Karpas-422 (cell line): Measurements from ENCODE around the gene DRD3. TPM values are rescaled to one million over a fixed set of nuclear protein-coding genes. Genes with fewer than 3 reads are reported as not detected.

Source experiments
- DNase-seq: peaks from one replicate; pipeline ENCODE4 v3.0.0-alpha.2; 2015
- H2AFZ ChIP-seq: fragments of 200-600 bp; sonication (generic); 2 replicates; pipeline ENCODE4 v1.6.1; 2014; ENCODE audit warnings: antibody characterized with exemption, low read length, mixed read lengths
- H3K27ac ChIP-seq: fragments of 200-600 bp; sonication (generic); 2 replicates; pipeline ENCODE4 v1.5.1; 2014; ENCODE audit warnings: mild to moderate bottlenecking, low read length, moderate library complexity
- H3K27me3 ChIP-seq: fragments of 200-600 bp; sonication (generic); 2 replicates; pipeline ENCODE4 v1.6.1; 2014; ENCODE audit warnings: low read length, mixed read lengths
- H3K36me3 ChIP-seq: fragments of 200-600 bp; sonication (generic); 2 replicates; pipeline ENCODE4 v1.6.1; 2014; ENCODE audit warnings: low read length, mixed read lengths; ENCODE audit not compliant: insufficient read depth
- H3K4me1 ChIP-seq: fragments of 200-600 bp; sonication (generic); 2 replicates; pipeline ENCODE4 v1.6.1; 2014; ENCODE audit warnings: mild to moderate bottlenecking, low read length, mixed read lengths
- H3K4me2 ChIP-seq: fragments of 200-600 bp; sonication (generic); 2 replicates; pipeline ENCODE4 v1.6.1; 2014; ENCODE audit warnings: low read length, low read depth, mild to moderate bottlenecking; ENCODE audit not compliant: poor library complexity, severe bottlenecking
- H3K4me3 ChIP-seq: fragments of 200-600 bp; sonication (generic); 2 replicates; pipeline ENCODE4 v1.5.1; 2014; ENCODE audit warnings: mild to moderate bottlenecking, antibody characterized with exemption, low read length, mixed read lengths
- H3K79me2 ChIP-seq: fragments of 200-600 bp; sonication (generic); 2 replicates; pipeline ENCODE4 v1.6.1; 2014; ENCODE audit warnings: mild to moderate bottlenecking, low read length, mixed read lengths
- H3K9ac ChIP-seq: fragments of 200-600 bp; sonication (generic); 2 replicates; pipeline ENCODE4 v1.6.0; 2014; ENCODE audit warnings: low read length
- H3K9me2 ChIP-seq: fragments of 200-600 bp; sonication (generic), shearing (Covaris generic); replicated peaks from 2 replicates; pipeline ENCODE4 v1.6.0; 2014; ENCODE audit warnings: mild to moderate bottlenecking, low read length, moderate library complexity; ENCODE audit not compliant: insufficient read depth
- H3K9me3 ChIP-seq: fragments of 300-700, 200-600 bp; sonication (generic); 2 replicates; pipeline ENCODE4 v1.6.1; 2014; ENCODE audit warnings: low read length, mixed read lengths
- H4K20me1 ChIP-seq: fragments of 200-600 bp; sonication (generic); 2 replicates; pipeline ENCODE4 v1.6.1; 2014; ENCODE audit warnings: mild to moderate bottlenecking, antibody characterized with exemption, low read length, low read depth; ENCODE audit not compliant: insufficient read depth
- total RNA-seq: library from RNA; depleted of rRNA; stranded (reverse); fragments of >200 nt; shearing (Covaris generic); gene quantifications from 2 replicates; pipeline ENCODE4 v1.2.3, GENCODE V29; 2014; ENCODE audit warnings: low replicate concordance

Gene DRD3
- total RNA-seq, 1 experiment from 2014 or later: not detected

DNA sequence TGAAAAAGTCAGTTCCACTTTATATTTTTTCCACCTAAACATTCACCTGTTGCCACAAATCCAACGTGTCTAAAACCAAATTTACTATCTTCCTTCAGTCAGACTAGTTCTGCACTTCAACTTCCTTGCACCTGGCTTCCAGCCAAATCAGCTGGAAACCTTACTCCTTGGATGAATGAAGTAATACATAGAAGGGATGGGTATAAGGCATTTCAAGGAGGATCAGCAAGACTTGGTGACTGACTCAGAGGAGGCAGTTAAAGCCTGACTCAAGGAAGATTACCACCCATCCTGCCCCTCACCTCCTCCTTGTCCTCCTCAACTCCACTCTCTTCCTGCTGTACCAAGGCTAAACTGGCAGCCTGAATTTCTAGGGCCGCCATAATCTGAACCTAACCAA lies 85.3 kb downstream of the DRD3 start:
- Histone ChIP-seq H3K9me3 (no peaks in the 10 kb centered on the region), H4K20me1 (no peaks in the 10 kb centered on the region), H3K27ac (no peak overlapping the region), H3K4me2 (no peak overlapping the region), H2AFZ (no peak overlapping the region), H3K79me2 (no peaks in the 10 kb centered on the region), H3K9ac (no peak overlapping the region), H3K4me1 (no peaks in the 10 kb centered on the region), H3K27me3 (no peaks in the 10 kb centered on the region), H3K36me3 (no peaks in the 10 kb centered on the region), H3K9me2 (no peaks in the 10 kb centered on the region), H3K4me3 (no peak overlapping the region)
- DNase-seq: no peak

DNA sequence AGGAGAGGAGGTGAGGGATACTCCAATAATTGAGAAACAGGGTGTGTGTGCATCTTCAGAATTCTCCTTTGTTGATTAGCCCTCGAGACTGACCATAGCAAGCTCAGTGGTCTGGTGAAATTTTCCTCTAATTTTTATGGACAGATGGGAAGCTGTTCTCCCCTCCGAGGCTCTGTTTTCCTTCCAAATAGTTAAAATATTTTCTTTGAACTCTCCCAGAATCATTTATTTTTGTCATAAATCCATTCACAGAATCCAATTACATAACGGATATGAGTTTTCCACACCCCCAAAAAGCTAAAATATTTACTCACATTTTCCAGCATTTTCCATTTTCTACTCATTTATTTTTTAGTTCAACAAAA lies 85.9 kb downstream of the DRD3 start:
- no peaks in the 10 kb centered on the region for H3K79me2 ChIP-seq
- no peaks in the 10 kb centered on the region for H4K20me1 ChIP-seq
- no peak overlapping the region for H3K9ac ChIP-seq
- no peak overlapping the region for H3K27ac ChIP-seq
- DNase-seq: no peak
- H3K36me3 ChIP-seq: peaks cover 1% of the 10 kb centered on the region
- no peaks in the 10 kb centered on the region for H3K4me1 ChIP-seq
- H3K4me3 ChIP-seq: no peak overlapping the region
- no peak overlapping the region for H3K4me2 ChIP-seq
- H2AFZ ChIP-seq: no peak overlapping the region
- no peaks in the 10 kb centered on the region for H3K9me2 ChIP-seq
- no peaks in the 10 kb centered on the region for H3K27me3 ChIP-seq
- H3K9me3 ChIP-seq: no peaks in the 10 kb centered on the region

DNA sequence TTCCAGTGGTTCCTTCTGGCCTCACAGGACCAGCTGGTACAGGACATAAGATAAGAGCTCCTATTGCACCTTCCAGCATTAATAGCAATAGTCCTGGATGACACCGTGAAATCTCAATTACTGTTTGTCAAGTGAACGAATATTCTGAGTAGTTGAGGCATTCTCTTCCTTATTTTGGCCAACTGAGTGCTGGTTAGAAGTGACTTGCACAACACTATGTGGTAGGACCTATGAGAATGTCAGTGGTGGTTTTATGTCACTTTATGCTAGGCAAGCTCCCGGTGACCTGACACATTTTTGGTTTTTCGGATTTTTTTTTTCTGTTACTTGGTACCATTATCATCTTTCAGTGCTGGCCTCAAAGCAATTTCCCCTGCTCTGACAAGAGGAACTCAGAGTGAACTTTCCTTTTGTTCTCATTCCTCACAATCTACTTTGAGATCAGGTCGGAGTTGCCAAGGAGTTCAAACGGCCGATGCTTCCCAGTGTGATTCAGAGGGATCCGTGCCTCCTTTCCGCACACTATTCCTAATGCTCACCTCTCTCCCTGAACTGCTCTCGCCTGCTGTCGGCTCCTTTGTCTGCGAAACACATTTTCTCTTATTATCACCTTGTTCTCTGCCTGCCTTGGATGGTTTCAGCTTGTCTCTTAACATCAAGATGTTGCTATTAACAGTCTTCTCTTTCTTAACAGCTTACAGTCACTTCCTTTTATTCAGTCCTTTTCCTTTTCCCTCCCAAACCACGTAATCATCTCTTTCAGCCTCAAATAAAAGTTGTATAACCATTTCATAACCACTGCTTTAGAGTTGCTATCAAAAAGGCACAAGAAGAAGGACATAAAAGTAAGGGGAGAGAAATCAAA lies 86.5 kb downstream of the DRD3 start:
- no peak overlapping the region for H3K4me2 ChIP-seq
- no peak for DNase-seq
- H3K27me3 ChIP-seq: no peaks in the 10 kb centered on the region
- H4K20me1 ChIP-seq: no peaks in the 10 kb centered on the region
- no peaks in the 10 kb centered on the region for H3K79me2 ChIP-seq
- peaks cover 4% of the 10 kb centered on the region for H3K36me3 ChIP-seq
- no peak overlapping the region for H3K9ac ChIP-seq
- H3K4me3 ChIP-seq: no peak overlapping the region
- H3K9me3 ChIP-seq: no peaks in the 10 kb centered on the region
- no peaks in the 10 kb centered on the region for H3K4me1 ChIP-seq
- H3K27ac ChIP-seq: no peak overlapping the region
- H3K9me2 ChIP-seq: no peaks in the 10 kb centered on the region
- H2AFZ ChIP-seq: no peak overlapping the region

DNA sequence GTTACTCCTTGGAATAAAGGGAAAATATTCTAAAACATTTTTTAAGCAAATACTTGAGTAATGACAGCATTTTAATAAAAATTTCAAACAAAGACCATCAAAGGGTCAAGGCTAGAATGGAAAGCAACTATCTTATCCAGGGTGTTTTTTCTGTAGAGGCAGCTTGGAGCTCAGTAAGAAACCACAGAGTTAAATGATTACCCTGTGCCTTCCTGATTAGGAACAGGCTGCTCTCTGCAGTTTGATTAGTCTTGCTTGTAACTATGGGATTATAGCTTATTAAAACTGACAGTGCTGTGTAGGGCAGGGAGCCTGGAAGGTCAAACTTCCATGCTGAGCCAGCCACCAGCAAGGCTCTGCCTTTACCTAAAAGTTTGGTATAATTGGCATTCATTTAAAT lies 89.2 kb downstream of the DRD3 start:
- H3K9ac ChIP-seq: no peak overlapping the region
- DNase-seq: no peak
- H3K79me2 ChIP-seq: no peaks in the 10 kb centered on the region

DNA sequence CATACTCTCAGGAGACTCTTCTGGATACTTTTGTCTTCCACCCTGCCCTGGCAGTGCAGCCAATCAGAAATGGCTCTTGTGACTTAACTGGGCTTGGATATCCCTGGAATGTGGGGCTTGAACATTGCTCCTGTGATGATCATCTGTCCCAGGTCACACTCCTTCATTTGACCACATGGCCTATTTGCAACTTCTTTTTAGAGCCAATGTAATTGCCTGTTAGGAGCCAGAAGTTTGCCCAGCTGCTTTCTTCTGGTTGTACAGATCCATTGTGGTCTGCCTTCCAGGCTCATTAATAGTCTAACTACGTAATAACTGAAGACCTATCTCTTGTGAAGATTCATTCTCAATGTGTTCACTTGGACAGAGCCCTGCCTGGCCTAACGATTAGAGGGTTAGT lies 92.5 kb downstream of the DRD3 start:
- Histone ChIP-seq H3K4me1 (no peaks in the 10 kb centered on the region), H3K9me2 (no peaks in the 10 kb centered on the region), H4K20me1 (no peaks in the 10 kb centered on the region), H2AFZ (no peak overlapping the region), H3K27ac (no peak overlapping the region), H3K9ac (no peak overlapping the region), H3K4me3 (no peak overlapping the region), H3K79me2 (peaks cover 3% of the 10 kb centered on the region; the same call in 1 of the 2 replicates), H3K27me3 (no peaks in the 10 kb centered on the region), H3K9me3 (no peaks in the 10 kb centered on the region), H3K36me3 (peaks cover 43% of the 10 kb centered on the region), H3K4me2 (no peak overlapping the region)
- no peak for DNase-seq

More for the DNA sequence above, 89.2 kb downstream of the DRD3 start:
- no peaks in the 10 kb centered on the region for H3K27me3 ChIP-seq
- H3K27ac ChIP-seq: no peak overlapping the region
- no peaks in the 10 kb centered on the region for H3K9me3 ChIP-seq
- peaks cover 27% of the 10 kb centered on the region for H3K36me3 ChIP-seq
- H3K4me3 ChIP-seq: no peak overlapping the region
- no peaks in the 10 kb centered on the region for H3K4me1 ChIP-seq
- H3K4me2 ChIP-seq: no peak overlapping the region
- no peaks in the 10 kb centered on the region for H4K20me1 ChIP-seq
- no peak overlapping the region for H2AFZ ChIP-seq
- H3K9me2 ChIP-seq: no peaks in the 10 kb centered on the region

DNA sequence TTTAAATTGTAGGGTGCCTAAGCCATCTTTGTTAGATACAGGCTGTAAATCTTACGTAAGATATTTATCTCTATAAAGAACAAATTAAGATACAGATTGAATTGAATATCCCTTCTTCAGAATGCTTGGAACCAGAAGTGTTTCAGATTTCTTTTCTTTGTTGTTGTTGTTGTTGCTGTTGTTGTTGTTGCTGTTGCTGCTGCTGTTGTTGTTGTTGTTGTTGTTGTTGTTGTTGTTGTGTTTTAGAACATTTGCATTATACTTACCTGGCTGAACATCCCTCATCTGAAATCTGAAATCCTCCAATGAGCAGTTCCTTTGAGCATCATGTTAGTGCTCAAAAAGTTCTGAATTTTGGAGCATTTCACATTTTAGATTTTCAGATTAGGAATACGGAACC lies 95.7 kb downstream of the DRD3 start:
- Histone ChIP-seq H3K9ac (no peak overlapping the region), H3K4me3 (no peak overlapping the region), H3K79me2 (peaks cover 3% of the 10 kb centered on the region; the same call in 1 of the 2 replicates), H3K36me3 (peaks cover 72% of the 10 kb centered on the region), H2AFZ (no peak overlapping the region), H3K9me2 (no peaks in the 10 kb centered on the region), H3K27me3 (no peaks in the 10 kb centered on the region), H3K9me3 (no peaks in the 10 kb centered on the region), H3K27ac (no peak overlapping the region), H3K4me2 (no peak overlapping the region), H3K4me1 (no peaks in the 10 kb centered on the region), H4K20me1 (no peaks in the 10 kb centered on the region)
- no peak for DNase-seq

DNA sequence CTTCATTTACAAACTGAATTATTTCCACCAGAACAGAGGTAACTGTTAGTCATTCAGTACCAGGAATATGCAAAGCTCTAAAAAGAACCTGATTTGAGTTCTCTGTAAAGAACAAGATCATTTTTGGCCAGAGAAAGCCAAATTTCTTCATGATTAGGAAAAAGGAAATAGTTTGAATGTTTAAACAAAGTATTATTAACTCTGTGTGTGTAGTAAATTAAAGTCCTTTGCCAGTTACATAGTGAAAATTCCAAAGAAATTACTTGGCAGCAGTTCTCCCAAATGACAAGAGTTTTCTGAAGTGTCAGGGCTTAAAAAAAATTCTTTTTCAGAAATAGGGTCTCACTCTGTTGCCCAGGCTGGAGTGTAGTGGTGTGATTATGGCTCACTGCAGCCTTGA lies 97.8 kb downstream of the DRD3 start:
- no peaks in the 10 kb centered on the region for H4K20me1 ChIP-seq
- peaks cover 67% of the 10 kb centered on the region; the same call in 1 of the 2 replicates for H3K36me3 ChIP-seq
- DNase-seq: no peak
- no peak overlapping the region for H3K4me3 ChIP-seq
- peaks cover 3% of the 10 kb centered on the region; the same call in 1 of the 2 replicates for H3K79me2 ChIP-seq
- no peak overlapping the region for H2AFZ ChIP-seq
- no peak overlapping the region for H3K4me2 ChIP-seq
- H3K9me3 ChIP-seq: no peaks in the 10 kb centered on the region
- H3K4me1 ChIP-seq: no peaks in the 10 kb centered on the region
- no peak overlapping the region for H3K27ac ChIP-seq
- no peak overlapping the region for H3K9ac ChIP-seq
- no peaks in the 10 kb centered on the region for H3K9me2 ChIP-seq
- H3K27me3 ChIP-seq: no peaks in the 10 kb centered on the region

DNA sequence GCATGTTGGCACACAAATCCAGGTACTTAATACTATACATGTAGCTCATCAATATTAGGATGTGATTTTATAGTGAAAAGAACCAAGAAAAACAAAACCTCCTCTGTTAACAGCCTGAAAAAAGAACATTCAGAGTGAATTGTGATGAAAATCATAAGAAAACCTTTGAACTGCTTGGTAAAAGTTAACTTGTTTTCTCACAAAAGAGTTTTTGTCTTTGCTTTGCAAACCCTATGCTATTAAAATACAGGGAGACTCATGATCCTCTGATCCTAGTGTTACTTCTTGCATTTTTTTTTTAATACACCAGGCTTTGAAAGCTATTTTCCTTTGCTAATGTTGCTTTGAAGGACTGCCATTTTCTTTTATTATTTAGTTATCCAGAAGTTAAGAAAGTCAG lies 98.7 kb downstream of the DRD3 start:
- H3K27ac ChIP-seq: no peak overlapping the region

More for the DNA sequence above, 98.7 kb downstream of the DRD3 start:
- H2AFZ ChIP-seq: no peak overlapping the region
- H3K79me2 ChIP-seq: peaks cover 3% of the 10 kb centered on the region; the same call in 1 of the 2 replicates
- no peaks in the 10 kb centered on the region for H3K4me1 ChIP-seq
- H3K27me3 ChIP-seq: no peaks in the 10 kb centered on the region
- peaks cover 65% of the 10 kb centered on the region; the same call in 1 of the 2 replicates for H3K36me3 ChIP-seq
- H3K9me3 ChIP-seq: no peaks in the 10 kb centered on the region
- H3K4me3 ChIP-seq: no peak overlapping the region
- H3K9ac ChIP-seq: no peak overlapping the region
- no peak overlapping the region for H3K4me2 ChIP-seq
- no peak for DNase-seq
- H4K20me1 ChIP-seq: no peaks in the 10 kb centered on the region
- no peaks in the 10 kb centered on the region for H3K9me2 ChIP-seq
